HepG2 (cell line): ENCODE data around the gene ABCC1. TPM values are rescaled to one million over a fixed set of nuclear protein-coding genes. Genes with fewer than 3 reads are reported as not detected.

Source experiments
- ARHGAP35 ChIP-seq: sonication (generic); formaldehyde crosslinking; IDR thresholded peaks from 2 replicates; pipeline ENCODE4 v1.9.0; 2022; ENCODE audit warnings: mild to moderate bottlenecking, inconsistent platforms, moderate library complexity, missing genetic modification reagents, borderline replicate concordance
- ARID4A ChIP-seq: sonication (generic); formaldehyde crosslinking; IDR thresholded peaks from 2 replicates; pipeline ENCODE4 v1.5.0; 2020; ENCODE audit warnings: mild to moderate bottlenecking, missing genetic modification reagents, borderline replicate concordance
- CC2D1A ChIP-seq: sonication (generic); formaldehyde crosslinking; IDR thresholded peaks from 2 replicates; pipeline ENCODE4 v1.8.1; 2023; ENCODE audit warnings: mild to moderate bottlenecking, missing genetic modification reagents
- FOXP4 ChIP-seq: sonication (generic); formaldehyde crosslinking; IDR thresholded peaks from 2 replicates; pipeline ENCODE4 v1.4.0; 2020; ENCODE audit warnings: missing genetic modification reagents
- GRHL1 ChIP-seq: sonication (generic); formaldehyde crosslinking; conservative IDR thresholded peaks from 2 replicates; pipeline ENCODE4 v1.8.0; 2022; ENCODE audit warnings: missing genetic modification reagents
- GTF2F1 ChIP-seq: fragments of 150-350 bp; IDR thresholded peaks from 2 replicates; pipeline ENCODE4 v1.6.1; 2014; ENCODE audit warnings: low read length
- HNF4G ChIP-seq, 2 experiments: sonication (generic) in 1 of 2; formaldehyde crosslinking in 1 of 2; IDR thresholded peaks; 2 replicates each; pipeline versions ENCODE4 v1.4.0 to v1.6.1; 2011 to 2020; ENCODE audit warnings: borderline replicate concordance in 2 of 2, low read depth in 2 of 2, mild to moderate bottlenecking in 2 of 2, low read length in 1 of 2, missing genetic modification reagents in 1 of 2, moderate library complexity in 1 of 2
- JUN ChIP-seq: sonication (generic); formaldehyde crosslinking; IDR thresholded peaks from 2 replicates; pipeline ENCODE4 v1.4.0; 2020; ENCODE audit warnings: mild to moderate bottlenecking, missing genetic modification reagents
- NR1H2 ChIP-seq: sonication (generic); formaldehyde crosslinking; IDR thresholded peaks from 2 replicates; pipeline ENCODE4 v1.8.1; 2022; ENCODE audit warnings: low read depth, missing genetic modification reagents, borderline replicate concordance
- POLR2AphosphoS5 ChIP-seq: IDR thresholded peaks from 2 replicates; pipeline ENCODE4 v1.6.1; 2012; ENCODE audit warnings: low read depth, low read length
- TFE3 ChIP-seq: IDR thresholded peaks from 2 replicates; pipeline ENCODE4 v1.6.1; 2016
- XBP1 ChIP-seq: sonication (generic); formaldehyde crosslinking; IDR thresholded peaks from 2 replicates; pipeline ENCODE4 v1.5.0; 2020; ENCODE audit warnings: missing genetic modification reagents
- ZKSCAN5 ChIP-seq: sonication (generic); formaldehyde crosslinking; IDR thresholded peaks from 2 replicates; pipeline ENCODE4 v1.5.1; 2020; ENCODE audit warnings: mild to moderate bottlenecking, missing genetic modification reagents
- ZNF570 ChIP-seq: sonication (generic); formaldehyde crosslinking; IDR thresholded peaks from 2 replicates; pipeline ENCODE4 v1.4.0; 2020; ENCODE audit warnings: mild to moderate bottlenecking, missing genetic modification reagents, borderline replicate concordance
- ZNF616 ChIP-seq: sonication (generic); formaldehyde crosslinking; IDR thresholded peaks from 2 replicates; pipeline ENCODE4 v1.5.0; 2020; ENCODE audit warnings: low read depth, mild to moderate bottlenecking, missing genetic modification reagents
- ZNF780A ChIP-seq: sonication (generic); formaldehyde crosslinking; IDR thresholded peaks from 2 replicates; pipeline ENCODE4 v1.8.0; 2022; ENCODE audit warnings: mild to moderate bottlenecking, missing genetic modification reagents, moderate library complexity
- ZSCAN20 ChIP-seq: sonication (generic); formaldehyde crosslinking; IDR thresholded peaks from 2 replicates; pipeline ENCODE4 v1.4.0; 2020; ENCODE audit warnings: missing genetic modification reagents, mild to moderate bottlenecking, borderline replicate concordance
- ZSCAN21 ChIP-seq: sonication (generic); formaldehyde crosslinking; IDR thresholded peaks from 2 replicates; pipeline ENCODE4 v1.8.0; 2022; ENCODE audit warnings: mild to moderate bottlenecking, missing genetic modification reagents, moderate library complexity, borderline replicate concordance
- ZZZ3 ChIP-seq: sonication (generic); formaldehyde crosslinking; IDR thresholded peaks from 2 replicates; pipeline ENCODE4 v1.4.0; 2020; ENCODE audit warnings: missing genetic modification reagents, mild to moderate bottlenecking, borderline replicate concordance
- polyA plus RNA-seq, 8 experiments: library from polyadenylated mRNA; depleted of rRNA in 3 of 8; stranded (reverse) in 7 of 8; unstranded in 1 of 8; fragments of >200 nt; fragmentation: Illumina TruSeq in 4 of 8; extraction: Trizol in 4 of 8; gene quantifications; 2 replicates each; pipeline versions ENCODE4 v1.2.1 to v1.2.3, GENCODE V29; 2011 to 2016; ENCODE audit warnings: low read depth in 4 of 8, missing spikeins in 1 of 8, mixed read lengths in 1 of 8; ENCODE audit not compliant: insufficient read depth in 1 of 8
- total RNA-seq, 5 experiments: library from RNA; depleted of rRNA; stranded (reverse); fragments of >200 nt; fragmentation: Illumina TruSeq; extraction: Trizol; gene quantifications; 2 replicates each; pipeline ENCODE4 v1.2.3, GENCODE V29; 2016; ENCODE audit warnings: low read depth in 1 of 5

Gene ABCC1
- total and polyA plus RNA-seq, 2 of the 13 experiments (the other 11 are each of a cell fraction or from before 2014, with no cell fraction given), result 13.0 to 30.6 TPM

GRCh38 chr16:16021988-16022682 is 72.7 kb downstream of the ABCC1 start (continued):
- TF ChIP-seq ARID4A (CRISPR knock-in tag) (no peak; the same call in 1 of the 2 replicates), ZNF616 (CRISPR knock-in tag) (no peak), NR1H2 (CRISPR knock-in tag) (no peak), GRHL1 (CRISPR knock-in tag) (no peak), JUN (CRISPR knock-in tag) (no peak), ZNF570 (CRISPR knock-in tag) (no peak), CC2D1A (CRISPR knock-in tag) (no peak), ZSCAN20 (CRISPR knock-in tag) (no peak), GTF2F1 (no peak), POLR2AphosphoS5 (no peak), FOXP4 (CRISPR knock-in tag) (no peak), ZSCAN21 (CRISPR knock-in tag) (no peak), XBP1 (no peak), ZKSCAN5 (CRISPR knock-in tag) (no peak), ZNF780A (CRISPR knock-in tag) (no peak), HNF4G (IDR thresholded peaks at IDR 0.05; ENCODE audit: borderline replicate concordance, low read depth, low read length) (no peak), HNF4G (CRISPR knock-in tag; IDR thresholded peaks at IDR 0.05; ENCODE audit: borderline replicate concordance, low read depth) (no peak), ZZZ3 (CRISPR knock-in tag) (no peak), ARHGAP35 (0 out of 2 replicates have a peak, but pooled peaks have one; percentile 53), TFE3 (CRISPR knock-in tag) (0 out of 2 replicates have a peak, but pooled peaks have one; percentile 43)
